HepG2 (cell line): ENCODE results near the gene METTL16. TPM values are rescaled to one million over a fixed set of nuclear protein-coding genes. Genes with fewer than 3 reads are reported as not detected.

Experiments used
- CHD2 ChIP-seq: IDR thresholded peaks from 2 replicates; pipeline ENCODE4 v1.6.1; 2011; ENCODE audit warnings: low read depth, low read length, improper control_type of control experiment
- FUBP1 ChIP-seq: sonication (generic); formaldehyde crosslinking; IDR thresholded peaks from 2 replicates; pipeline ENCODE4 v1.5.1; 2020; ENCODE audit warnings: missing genetic modification reagents, mild to moderate bottlenecking, borderline replicate concordance
- GATA4 ChIP-seq: sonication (generic); IDR thresholded peaks from 2 replicates; pipeline ENCODE4 v1.6.1; 2016; ENCODE audit warnings: antibody characterized with exemption, low read depth, borderline replicate concordance
- MAFG ChIP-seq: sonication (generic); formaldehyde crosslinking; IDR thresholded peaks from 2 replicates; pipeline ENCODE4 v1.5.1; 2020; ENCODE audit warnings: mild to moderate bottlenecking, missing genetic modification reagents
- NFAT5 ChIP-seq: sonication (generic); formaldehyde crosslinking; IDR thresholded peaks from 2 replicates; pipeline ENCODE4 v1.4.0; 2020; ENCODE audit warnings: missing genetic modification reagents
- PHF21A ChIP-seq: sonication (generic); formaldehyde crosslinking; IDR thresholded peaks from 2 replicates; pipeline ENCODE4 v1.5.0; 2020; ENCODE audit warnings: mild to moderate bottlenecking, missing genetic modification reagents
- REL ChIP-seq: sonication (generic); formaldehyde crosslinking; conservative IDR thresholded peaks from 2 replicates; pipeline ENCODE4 v1.8.0; 2022; ENCODE audit warnings: mild to moderate bottlenecking, missing genetic modification reagents, moderate library complexity
- RXRB ChIP-seq: IDR thresholded peaks from 2 replicates; pipeline ENCODE4 v1.6.1; 2016; ENCODE audit warnings: borderline replicate concordance, missing genetic modification reagents, missing compliant biosample characterization
- SP2 ChIP-seq: sonication (generic); formaldehyde crosslinking; IDR thresholded peaks from 2 replicates; pipeline ENCODE4 v1.5.1; 2020; ENCODE audit warnings: mild to moderate bottlenecking, missing genetic modification reagents
- TOE1 ChIP-seq: sonication (generic); formaldehyde crosslinking; IDR thresholded peaks from 2 replicates; pipeline ENCODE4 v1.4.0; 2020; ENCODE audit warnings: mild to moderate bottlenecking, missing genetic modification reagents
- ZFP36L1 ChIP-seq: sonication (generic); formaldehyde crosslinking; IDR thresholded peaks from 2 replicates; pipeline ENCODE4 v1.8.0; 2022; ENCODE audit warnings: mild to moderate bottlenecking, missing genetic modification reagents, moderate library complexity
- ZFX ChIP-seq: sonication (generic); formaldehyde crosslinking; IDR thresholded peaks from 2 replicates; pipeline ENCODE4 v1.4.0; 2020; ENCODE audit warnings: mild to moderate bottlenecking, low read depth, missing genetic modification reagents, moderate library complexity
- ZFY ChIP-seq: sonication (generic); formaldehyde crosslinking; IDR thresholded peaks from 2 replicates; pipeline ENCODE4 v1.4.0; 2020; ENCODE audit warnings: missing genetic modification reagents
- ZNF230 ChIP-seq: sonication (generic); formaldehyde crosslinking; IDR thresholded peaks from 2 replicates; pipeline ENCODE4 v1.4.0; 2020; ENCODE audit warnings: mild to moderate bottlenecking, missing genetic modification reagents
- ZNF501 ChIP-seq: sonication (generic); formaldehyde crosslinking; IDR thresholded peaks from 2 replicates; pipeline ENCODE4 v1.5.1; 2020; ENCODE audit warnings: mild to moderate bottlenecking, moderate library complexity, missing genetic modification reagents
- ZNF580 ChIP-seq: IDR thresholded peaks from 2 replicates; pipeline ENCODE4 v1.6.1; 2016; ENCODE audit warnings: low read depth, borderline replicate concordance
- ZNF639 ChIP-seq: conservative IDR thresholded peaks from 2 replicates; pipeline ENCODE4 v1.6.1; 2018; ENCODE audit warnings: missing genetic modification reagents
- ZNF652 ChIP-seq: IDR thresholded peaks from 2 replicates; pipeline ENCODE4 v1.6.1; 2016; ENCODE audit warnings: low read depth, borderline replicate concordance
- ZNF7 ChIP-seq: IDR thresholded peaks from 2 replicates; pipeline ENCODE4 v1.6.1; 2016; ENCODE audit warnings: missing biosample characterization, missing genetic modification reagents
- ZNF737 ChIP-seq: sonication (generic); formaldehyde crosslinking; IDR thresholded peaks from 2 replicates; pipeline ENCODE4 v1.5.0; 2020; ENCODE audit warnings: missing genetic modification reagents, mild to moderate bottlenecking, borderline replicate concordance
- polyA plus RNA-seq, 8 experiments: library from polyadenylated mRNA; depleted of rRNA in 3 of 8; stranded (reverse) in 7 of 8; unstranded in 1 of 8; fragments of >200 nt; fragmentation: Illumina TruSeq in 4 of 8; extraction: Trizol in 4 of 8; gene quantifications; 2 replicates each; pipeline versions ENCODE4 v1.2.1 to v1.2.3, GENCODE V29; 2011 to 2016; ENCODE audit warnings: low read depth in 4 of 8, missing spikeins in 1 of 8, mixed read lengths in 1 of 8; ENCODE audit not compliant: insufficient read depth in 1 of 8
- total RNA-seq, 5 experiments: library from RNA; depleted of rRNA; stranded (reverse); fragments of >200 nt; fragmentation: Illumina TruSeq; extraction: Trizol; gene quantifications; 2 replicates each; pipeline ENCODE4 v1.2.3, GENCODE V29; 2016; ENCODE audit warnings: low read depth in 1 of 5
- TF ChIP-seq, protein P1 (sequence below): sonication (generic); formaldehyde crosslinking; IDR thresholded peaks from 2 replicates; pipeline ENCODE4 v1.8.0; 2022; ENCODE audit warnings: mild to moderate bottlenecking, missing genetic modification reagents, borderline replicate concordance

The METTL16 gene
- total and polyA plus RNA-seq, 2 of the 13 experiments (the other 11 are each of a cell fraction or from before 2014, with no cell fraction given), result 11.6 to 18.5 TPM

GRCh38 chr17:2400877-2401425 is 110.7 kb downstream of the METTL16 start, which contains the start of gene MNT (continued):
- TF ChIP-seq ZNF580 (CRISPR knock-in tag) (no peak), SP2 (CRISPR knock-in tag) (no peak), ZFP36L1 (CRISPR knock-in tag) (no peak), CHD2 (no peak), MAFG (CRISPR knock-in tag) (no peak), RXRB (CRISPR knock-in tag) (peak; percentile 18; the same call in 1 of the 2 replicates), NFAT5 (no peak), FUBP1 (CRISPR knock-in tag) (no peak), ZNF737 (CRISPR knock-in tag) (no peak), ZNF230 (CRISPR knock-in tag) (no peak), ZNF501 (CRISPR knock-in tag) (no peak; the same call in 1 of the 2 replicates), ZNF652 (no peak), PHF21A (CRISPR knock-in tag) (no peak), ZFX (CRISPR knock-in tag) (no peak; the same call in 1 of the 2 replicates), ZNF639 (no peak; the same call in 1 of the 2 replicates), ZFY (CRISPR knock-in tag) (no peak), TOE1 (CRISPR knock-in tag) (no peak), REL (CRISPR knock-in tag) (no peak), ZNF7 (CRISPR knock-in tag) (no peak), GATA4 (no peak)
- TF ChIP-seq, protein P1, sequence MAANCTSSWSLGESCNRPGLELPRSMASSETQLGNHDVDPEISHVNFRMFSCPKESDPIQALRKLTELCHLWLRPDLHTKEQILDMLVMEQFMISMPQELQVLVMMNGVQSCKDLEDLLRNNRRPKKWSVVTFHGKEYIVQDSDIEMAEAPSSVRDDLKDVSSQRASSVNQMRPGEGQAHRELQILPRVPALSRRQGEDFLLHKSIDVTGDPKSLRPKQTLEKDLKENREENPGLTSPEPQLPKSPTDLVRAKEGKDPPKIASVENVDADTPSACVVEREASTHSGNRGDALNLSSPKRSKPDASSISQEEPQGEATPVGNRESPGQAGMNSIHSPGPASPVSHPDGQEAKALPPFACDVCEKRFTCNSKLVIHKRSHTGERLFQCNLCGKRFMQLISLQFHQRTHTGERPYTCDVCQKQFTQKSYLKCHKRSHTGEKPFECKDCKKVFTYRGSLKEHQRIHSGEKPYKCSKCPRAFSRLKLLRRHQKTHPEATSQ (CRISPR knock-in tag), result 0 out of 2 replicates have a peak, but pooled peaks have one; percentile 13
